GM18873 (cell line): ENCODE measurements around the gene DIO1.

Source experiments
- ATAC-seq: cut with Tn5 transposase; IDR thresholded peaks from one replicate; pipeline ENCODE4 v1.9.1; 2021; ENCODE audit warnings: mild to moderate bottlenecking, moderate library complexity, moderate number of reproducible peaks; ENCODE audit not compliant: unreplicated experiment, low FRiP score

DIO1 gene

GRCh38 chr1:53959664-53960250 lies 65.8 kb downstream of the DIO1 start:
- ATAC-seq = no peak
